GM12891 (cell line): ENCODE data around the gene CDIPT.

Experiments
- PAX5 ChIP-seq: IDR thresholded peaks from 2 replicates; pipeline ENCODE4 v1.6.1; 2011; ENCODE audit warnings: low read length, moderate library complexity, mild to moderate bottlenecking; ENCODE audit not compliant: insufficient read depth, severe bottlenecking
- POLR2A ChIP-seq: IDR thresholded peaks from 2 replicates; pipeline ENCODE4 v1.6.1; 2011; ENCODE audit warnings: low read depth, low read length, control low read depth
- POLR2AphosphoS5 ChIP-seq: IDR thresholded peaks from 2 replicates; pipeline ENCODE4 v1.6.1; 2011; ENCODE audit warnings: low read depth, low read length, control low read depth
- POU2F2 ChIP-seq: IDR thresholded peaks from 2 replicates; pipeline ENCODE4 v1.6.1; 2011; ENCODE audit warnings: low read depth, mild to moderate bottlenecking, control low read depth, low read length, moderate library complexity
- SPI1 ChIP-seq: IDR thresholded peaks from 2 replicates; pipeline ENCODE4 v1.6.1; 2011; ENCODE audit warnings: low read depth, low read length, control low read depth
- TAF1 ChIP-seq: IDR thresholded peaks from 2 replicates; pipeline ENCODE4 v1.6.1; 2011; ENCODE audit warnings: low read depth, low read length, control low read depth

DNA sequence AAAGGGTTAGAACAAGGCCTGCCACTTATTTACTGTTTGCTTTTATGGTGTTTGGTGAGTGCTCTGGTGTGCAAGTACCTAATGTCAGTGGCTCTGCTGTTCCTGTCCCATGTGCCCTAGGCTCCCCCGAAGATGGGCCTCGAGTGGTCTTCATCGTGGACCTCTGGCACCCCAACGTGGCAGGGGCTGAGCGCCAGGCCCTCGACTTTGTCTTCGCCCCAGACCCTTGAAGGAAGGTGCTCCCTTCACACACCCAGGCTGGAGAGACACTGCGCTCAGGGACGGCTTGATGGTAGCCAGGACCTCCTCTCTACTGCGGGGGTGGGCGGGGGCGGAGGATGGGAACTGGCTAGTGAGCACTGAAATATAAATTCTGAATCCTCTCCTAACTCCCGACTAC lies 42.6 kb upstream of the CDIPT start:
- TF ChIP-seq TAF1 = no peak
- no peak for TF ChIP-seq POLR2AphosphoS5
- no peak for TF ChIP-seq POLR2A
- no peak for TF ChIP-seq POU2F2
- no peak for TF ChIP-seq SPI1
- TF ChIP-seq PAX5 = no peak
